Esophagus (tissue), 2 donors: ENCODE data around the gene CRELD2. TPM values are rescaled to one million over a fixed set of nuclear protein-coding genes. Genes with fewer than 3 reads are reported as not detected.

Experiments used
- H3K27ac ChIP-seq, 2 donors: one replicate each; pipeline ENCODE4 v1.5.1; 2013; ENCODE audit warnings: low read depth in 2 of 2, mild to moderate bottlenecking in 2 of 2, inconsistent platforms in 1 of 2, low read length in 1 of 2, moderate library complexity in 1 of 2
- H3K27me3 ChIP-seq, 2 donors: one replicate each; pipeline ENCODE4 v1.6.1; 2013; ENCODE audit warnings: low read length in 2 of 2, control low read depth in 1 of 2, mild to moderate bottlenecking in 1 of 2; ENCODE audit not compliant: insufficient read depth in 2 of 2, control insufficient read depth in 1 of 2
- H3K36me3 ChIP-seq, 2 donors: one replicate each; pipeline ENCODE4 v1.6.1; 2013; ENCODE audit warnings: low read length in 1 of 2; ENCODE audit not compliant: control insufficient read depth in 2 of 2, insufficient read depth in 2 of 2
- H3K4me1 ChIP-seq, 2 donors: one replicate each; pipeline ENCODE4 v1.6.1; 2013; ENCODE audit warnings: low read length in 1 of 2; ENCODE audit not compliant: control insufficient read depth in 2 of 2, insufficient read depth in 2 of 2
- H3K4me3 ChIP-seq, 2 donors: one replicate each; pipeline ENCODE4 v1.5.1; 2013; ENCODE audit warnings: low read length in 2 of 2, mild to moderate bottlenecking in 2 of 2, low read depth in 1 of 2, moderate library complexity in 1 of 2
- H3K9me3 ChIP-seq, 2 donors: one replicate each; pipeline ENCODE4 v1.6.1; 2013; ENCODE audit warnings: mild to moderate bottlenecking in 2 of 2, low read depth in 1 of 2, low read length in 1 of 2, moderate library complexity in 1 of 2; ENCODE audit not compliant: control insufficient read depth in 2 of 2, insufficient read depth in 1 of 2
- WGBS, 2 donors: extraction: QIAGEN DNeasy Blood & Tissue Kit; methylation state at CpG; one replicate each; pipeline ENCODE4 v1.1.7; 2013; 5-methylcytosine and 5-hydroxymethylcytosine counted together
- polyA plus RNA-seq, 2 donors: library from polyadenylated mRNA; stranded (reverse); fragments of 200-250 nt; gene quantifications; one replicate each; pipeline ENCODE4 v1.2.3, GENCODE V29; 2013
- donor health status: healthy with polysubstance abuse.
- donor health status: Bipolar disorder and iron deficiency.

The CRELD2 gene
- polyA plus RNA-seq, 2 donors = 16.1 to 31.2 TPM

- 83 to 85% methylated on average over 22 of the region's 22 CpGs for WGBS, 2 donors
- no peak overlapping the region for H3K4me3 ChIP-seq
- peaks cover 10 to 34% of the 10 kb centered on the region in 2 donors for H3K36me3 ChIP-seq
These were observed 46.9 kb downstream of the CRELD2 start for GRCh38 chr22:49965091-49966040.

GRCh38 chr22:49966041-49966773, 47.8 kb downstream of the CRELD2 start:
- Histone ChIP-seq H3K9me3 (no peaks in the 10 kb centered on the region), H3K4me3 (no peak overlapping the region), H3K27me3 (no peaks in the 10 kb centered on the region), H3K4me1 (peaks cover 0 to 33% of the 10 kb centered on the region in 2 donors), H3K36me3 (peaks cover 10 to 34% of the 10 kb centered on the region in 2 donors), H3K27ac (peak overlapping the region; percentile 26 to 46)
- 68 to 69% methylated on average over 11 of the region's 11 CpGs for WGBS, 2 donors

More at GRCh38 chr22:49965091-49966040, 46.9 kb downstream of the CRELD2 start:
- Histone ChIP-seq H3K9me3 (no peaks in the 10 kb centered on the region), H3K27me3 (no peaks in the 10 kb centered on the region), H3K27ac (peak overlapping the region; percentile 2 to 53), H3K4me1 (peaks cover 0 to 27% of the 10 kb centered on the region in 2 donors)

DNA sequence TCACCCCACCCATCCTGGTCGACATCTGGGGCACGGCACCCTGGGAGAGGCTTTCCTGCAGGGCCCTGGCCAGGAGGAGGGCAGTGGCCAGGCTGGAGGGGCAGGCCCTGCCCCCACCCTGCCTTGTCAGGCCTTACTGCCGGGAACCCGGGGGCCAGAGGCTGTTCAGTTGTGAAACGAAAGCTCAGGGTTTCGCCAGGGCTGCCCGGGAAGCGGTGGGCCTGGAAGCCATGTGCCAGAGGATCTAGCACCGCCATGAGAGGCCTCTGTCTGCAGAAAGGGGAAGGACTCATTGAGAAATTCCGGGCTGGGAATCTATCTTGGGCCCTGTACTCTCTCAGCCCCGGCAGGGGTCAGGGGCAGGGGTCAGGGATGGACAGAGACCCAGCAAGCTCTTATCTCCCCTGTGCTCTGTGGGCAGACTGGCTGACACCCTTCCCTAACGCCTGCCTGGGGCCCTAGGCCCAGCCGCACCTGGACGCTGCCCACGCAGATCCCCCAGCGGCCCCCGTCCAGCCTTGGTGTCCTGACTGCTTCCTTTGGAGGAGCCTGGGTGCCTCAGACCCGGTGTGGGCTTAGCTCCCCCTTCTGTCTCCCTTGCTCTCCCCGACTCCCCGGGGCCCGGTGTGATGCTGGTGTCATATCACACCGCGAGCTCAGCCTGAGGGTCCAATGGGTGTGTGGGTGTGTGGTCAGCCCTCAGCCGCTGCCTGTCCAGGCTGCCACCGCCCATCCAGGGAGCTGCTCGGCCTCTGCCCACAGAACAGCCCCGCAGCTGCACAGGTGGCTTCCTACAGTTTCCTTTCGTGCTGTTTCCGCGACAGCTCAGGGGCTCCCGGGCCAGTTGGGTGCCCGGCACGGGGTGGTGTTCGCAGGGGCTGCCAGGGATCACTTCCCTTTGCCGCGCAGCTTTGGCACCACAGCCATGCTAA, 48.6 kb downstream of the CRELD2 start:
- H3K9me3 ChIP-seq = no peaks in the 10 kb centered on the region
- 51 to 54% methylated on average over 36 of the region's 36 CpGs for WGBS, 2 donors

GRCh38 chr22:49967706-49968208, 49.3 kb downstream of the CRELD2 start:
- Histone ChIP-seq H3K4me1 (peaks cover 0 to 37% of the 10 kb centered on the region in 2 donors), H3K27ac (peak overlapping the region; percentile 46 to 72), H3K9me3 (no peaks in the 10 kb centered on the region), H3K4me3 (no peak overlapping the region), H3K27me3 (no peaks in the 10 kb centered on the region), H3K36me3 (peaks cover 10 to 24% of the 10 kb centered on the region in 2 donors)
- WGBS, 2 donors = 43 to 47% methylated on average over 18 of the region's 18 CpGs

More for the DNA sequence above, 48.6 kb downstream of the CRELD2 start:
- Histone ChIP-seq H3K27ac (peak overlapping the region; percentile 46 to 72), H3K27me3 (no peaks in the 10 kb centered on the region), H3K4me3 (no peak overlapping the region), H3K4me1 (peaks cover 0 to 40% of the 10 kb centered on the region in 2 donors), H3K36me3 (peaks cover 10 to 27% of the 10 kb centered on the region in 2 donors)

GRCh38 chr22:49968313-49968830, 49.9 kb downstream of the CRELD2 start:
- H3K36me3 ChIP-seq = peaks cover 6 to 18% of the 10 kb centered on the region in 2 donors
- H3K4me1 ChIP-seq = peaks cover 0 to 33% of the 10 kb centered on the region in 2 donors
- no peak overlapping the region for H3K4me3 ChIP-seq
- peak overlapping the region; percentile 46 to 72 for H3K27ac ChIP-seq
- no peaks in the 10 kb centered on the region for H3K9me3 ChIP-seq
- WGBS, 2 donors = 81 to 92% methylated on average over 11 of the region's 11 CpGs
- H3K27me3 ChIP-seq = no peaks in the 10 kb centered on the region

DNA sequence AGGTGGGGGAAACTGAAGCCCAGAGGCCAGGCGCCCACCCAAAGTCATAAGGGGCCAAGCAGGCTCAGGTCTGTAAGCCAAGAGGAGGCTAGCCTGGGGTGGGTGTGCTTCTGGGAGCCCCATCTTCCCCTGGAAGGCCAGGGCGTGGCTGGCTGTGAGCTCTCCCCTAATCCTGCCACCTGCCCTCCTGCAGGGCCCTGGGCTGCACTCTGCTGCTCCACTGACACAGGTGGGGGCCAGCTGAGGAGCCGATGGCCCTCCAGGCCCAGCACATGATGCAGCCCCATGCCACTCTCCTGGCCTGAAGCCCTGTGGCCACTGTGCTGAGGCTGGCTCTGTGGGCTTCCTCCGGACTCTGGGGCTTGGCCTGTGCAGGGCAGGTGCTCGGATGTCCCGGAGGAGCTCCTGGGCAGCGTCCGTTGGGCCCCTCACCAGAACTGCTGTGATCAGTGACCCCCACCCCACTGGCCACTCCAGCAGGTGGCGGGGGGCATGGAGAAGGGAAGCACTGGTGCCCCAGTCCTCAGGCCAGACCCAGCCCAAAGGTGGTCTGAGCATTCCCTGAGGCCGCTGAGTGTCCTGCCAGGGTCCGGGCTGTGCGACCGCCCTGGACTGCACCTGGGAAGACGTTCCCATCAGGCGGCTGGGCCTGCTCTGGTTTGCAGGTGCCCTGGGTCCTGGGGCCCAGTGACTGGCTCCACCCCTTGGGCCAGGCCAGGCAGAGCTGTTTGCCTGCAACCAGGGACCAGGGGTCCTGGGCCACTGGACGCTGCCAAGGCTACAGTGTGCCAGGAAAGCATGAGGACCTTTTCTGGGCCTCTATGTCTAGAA, 50.6 kb downstream of the CRELD2 start:
- peak overlapping the region in 1 of 2 donors; percentile 15 for H3K27ac ChIP-seq
- H3K4me3 ChIP-seq = no peak overlapping the region
- peaks cover 0 to 31% of the 10 kb centered on the region in 2 donors for H3K4me1 ChIP-seq
- H3K36me3 ChIP-seq = peaks cover 2 to 14% of the 10 kb centered on the region in 2 donors
- H3K27me3 ChIP-seq = no peaks in the 10 kb centered on the region
- no peaks in the 10 kb centered on the region for H3K9me3 ChIP-seq
- 93 to 95% methylated on average over 16 of the region's 16 CpGs for WGBS, 2 donors

GRCh38 chr22:49969751-49970527, 51.5 kb downstream of the CRELD2 start:
- Histone ChIP-seq H3K4me3 (no peak overlapping the region), H3K27ac (peak overlapping the region; percentile 36 to 65), H3K36me3 (peaks cover 0 to 5% of the 10 kb centered on the region in 2 donors), H3K9me3 (no peaks in the 10 kb centered on the region), H3K4me1 (peaks cover 0 to 31% of the 10 kb centered on the region in 2 donors), H3K27me3 (no peaks in the 10 kb centered on the region)
- 79 to 81% methylated on average over 8 of the region's 8 CpGs for WGBS, 2 donors
